ENCODE results near the gene RINT1.
"Not testable (repeated sequence)": the region's sequence is repeated elsewhere in the genome, so short reads cannot be mapped to it uniquely, and the experiment has no call there.

The RINT1 gene

DNA sequence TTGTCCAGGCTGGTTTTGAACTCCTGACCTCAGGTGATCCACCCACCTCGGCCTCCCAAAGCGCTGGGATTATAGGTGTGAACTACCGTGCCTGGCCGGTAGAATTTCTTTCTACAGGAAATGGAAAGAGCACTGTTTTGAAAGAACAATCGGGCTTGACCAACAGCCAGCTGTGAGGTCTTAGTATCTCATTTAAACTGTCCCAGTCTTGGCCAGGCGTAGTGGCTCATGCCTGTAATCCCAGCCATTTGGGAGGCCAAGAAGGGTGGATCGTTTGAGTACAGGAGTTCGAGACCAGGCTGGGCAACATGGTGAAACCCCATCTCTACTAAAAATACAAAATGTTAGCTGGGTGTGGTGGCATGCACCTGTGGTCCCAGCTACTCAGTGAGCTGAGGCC lies 67.1 kb downstream of the RINT1 start:
- not testable (repeated sequence) for H3K4me1 Mint-ChIP-seq, DNase-seq, H3K9me3 Mint-ChIP-seq, H3K4me3 Mint-ChIP-seq, H3K27ac Mint-ChIP-seq, H3K36me3 Mint-ChIP-seq
- H3K27me3 Mint-ChIP-seq, result peaks cover 47% of the 10 kb centered on the region
- CTCF ChIA-PET, result interaction anchor here (1.3 to 1.6 kb wide), 2 partner anchors 10 kb away, joined by 4 to 5 read pairs; no protein-coding TSS in a partner anchor

DNA sequence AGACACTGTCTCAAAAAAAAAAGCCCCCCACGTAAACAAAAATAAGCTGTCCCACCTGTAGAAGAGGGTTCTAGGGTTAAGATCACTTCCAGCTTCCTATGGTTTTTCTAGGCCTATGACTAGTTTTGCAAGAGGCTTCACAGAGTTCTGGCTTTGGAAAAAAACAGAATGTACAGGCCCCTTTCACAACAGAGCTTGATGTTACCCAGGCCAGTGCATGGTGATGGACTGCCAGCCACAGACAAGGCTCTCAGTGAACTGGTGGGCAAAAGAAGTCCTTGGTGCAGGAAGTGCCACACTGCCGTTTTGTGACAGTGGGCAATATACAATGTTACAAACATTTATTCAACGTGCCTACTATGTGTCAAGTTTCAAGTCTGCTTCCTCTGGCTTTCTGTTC lies 67.5 kb downstream of the RINT1 start:
- CTCF ChIA-PET, result interaction anchor here (1.3 kb wide), 1 partner anchor 10 kb away, joined by 4 read pairs; no protein-coding TSS in a partner anchor
- Mint-ChIP-seq H3K36me3 (no peaks in the 10 kb centered on the region), H3K9me3 (no peaks in the 10 kb centered on the region), H3K4me3 (no peak overlapping the region), H3K27me3 (peaks cover 47% of the 10 kb centered on the region), H3K27ac (no peak overlapping the region), H3K4me1 (no peaks in the 10 kb centered on the region)
- DNase-seq, result no peak

DNA sequence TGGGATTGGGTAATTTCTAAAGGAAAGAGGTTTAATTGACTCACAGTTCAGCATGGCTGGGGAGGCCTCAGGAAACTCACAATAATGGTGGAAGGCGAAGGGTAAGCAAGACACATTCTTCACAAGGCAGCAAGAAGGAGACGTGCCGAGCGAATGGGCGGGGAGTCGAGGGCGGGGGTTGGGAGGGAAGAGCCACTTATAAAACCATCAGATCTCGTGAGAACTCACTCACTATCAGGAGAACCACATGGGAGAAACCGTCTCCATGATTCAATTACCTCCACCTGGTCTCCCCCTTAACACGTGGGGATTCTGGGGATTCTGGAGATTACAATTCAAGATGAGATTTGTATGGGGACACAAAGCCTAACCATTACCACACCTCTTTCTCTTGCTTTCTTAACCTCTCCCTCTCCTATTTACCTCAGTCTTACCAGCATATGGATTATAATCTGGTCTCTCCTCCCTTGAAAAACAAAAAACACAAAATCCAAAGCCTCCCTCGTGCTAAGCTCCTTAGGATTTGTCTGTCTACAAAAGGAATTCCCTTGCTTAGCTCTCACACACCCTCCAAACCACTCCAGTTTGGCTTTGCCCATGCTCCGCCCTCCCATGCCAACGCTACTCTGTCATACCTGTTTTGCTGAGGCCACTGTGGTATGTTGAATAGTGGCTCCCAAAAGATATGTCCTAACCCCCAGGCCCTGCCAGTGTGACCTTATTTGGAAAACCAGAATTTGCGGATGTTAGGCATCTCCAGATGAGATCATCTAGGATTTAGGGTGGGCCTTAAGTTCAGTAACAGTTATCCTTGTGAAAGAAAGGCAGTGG lies 68.9 kb downstream of the RINT1 start:
- Mint-ChIP-seq H3K27me3 (peaks cover 47% of the 10 kb centered on the region), H3K4me3 (no peak overlapping the region), H3K27ac (no peak overlapping the region), H3K4me1 (no peaks in the 10 kb centered on the region), H3K9me3 (no peaks in the 10 kb centered on the region), H3K36me3 (no peaks in the 10 kb centered on the region)
- CTCF ChIA-PET, result no interaction called here
- DNase-seq, result no peak

DNA sequence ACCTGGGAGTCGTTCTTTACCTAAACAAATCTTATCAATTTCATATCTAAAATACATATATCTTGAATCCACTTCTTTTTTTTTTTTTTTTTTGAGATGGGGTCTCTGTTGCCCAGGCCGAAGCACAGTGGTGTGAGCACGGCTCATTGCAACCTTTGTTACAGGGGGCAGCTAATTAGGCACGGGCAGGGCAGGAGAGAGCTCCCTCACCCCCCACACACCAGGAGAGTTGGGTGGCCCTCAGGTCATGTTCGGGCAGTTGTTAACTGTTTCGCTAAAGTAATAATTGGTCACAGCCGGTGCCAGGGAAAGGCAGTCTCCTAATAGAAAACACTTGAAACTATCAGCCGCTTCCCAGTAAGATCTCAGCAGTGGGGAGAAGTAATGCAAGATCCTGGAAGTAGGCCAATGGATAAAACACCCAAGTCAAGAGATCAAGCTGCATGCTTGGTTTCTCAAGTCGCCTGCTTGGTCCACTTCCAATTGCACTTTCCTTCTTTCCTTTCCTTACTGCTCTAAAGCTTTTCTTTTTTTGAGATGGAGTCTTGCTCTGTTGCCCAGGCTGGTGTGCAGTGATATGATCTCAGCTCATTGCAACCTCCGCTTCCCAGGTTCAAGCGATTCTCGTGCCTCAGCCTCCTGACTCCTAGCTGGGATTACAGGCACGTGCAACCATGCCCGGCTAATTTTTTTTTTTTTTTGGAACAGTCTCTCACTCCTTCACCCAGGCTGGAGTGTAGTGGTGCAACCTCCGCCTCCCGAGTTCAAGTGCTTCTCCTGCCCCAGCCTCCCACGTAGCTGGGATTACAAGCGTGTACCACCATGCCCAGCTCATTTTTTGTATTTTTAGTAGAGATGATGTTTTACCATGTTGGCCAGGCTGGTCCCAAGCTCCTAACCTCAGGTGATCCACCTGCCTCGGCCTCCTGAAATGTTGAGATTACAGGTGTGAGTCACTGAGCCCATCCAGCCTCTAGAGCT lies 70.6 kb downstream of the RINT1 start:
- H3K27ac Mint-ChIP-seq, result no peak overlapping the region
- H3K27me3 Mint-ChIP-seq, result peaks cover 34% of the 10 kb centered on the region
- no peaks in the 10 kb centered on the region for H3K36me3 Mint-ChIP-seq
- no peak overlapping the region for H3K4me3 Mint-ChIP-seq
- no peak for DNase-seq
- H3K9me3 Mint-ChIP-seq, result no peaks in the 10 kb centered on the region
- CTCF ChIA-PET, result interaction anchor here (0.8 to 1.8 kb wide), 4 partner anchors 9 to 406 kb away, joined by 3 to 5 read pairs (median 4); no protein-coding TSS in a partner anchor
- no peaks in the 10 kb centered on the region for H3K4me1 Mint-ChIP-seq

DNA sequence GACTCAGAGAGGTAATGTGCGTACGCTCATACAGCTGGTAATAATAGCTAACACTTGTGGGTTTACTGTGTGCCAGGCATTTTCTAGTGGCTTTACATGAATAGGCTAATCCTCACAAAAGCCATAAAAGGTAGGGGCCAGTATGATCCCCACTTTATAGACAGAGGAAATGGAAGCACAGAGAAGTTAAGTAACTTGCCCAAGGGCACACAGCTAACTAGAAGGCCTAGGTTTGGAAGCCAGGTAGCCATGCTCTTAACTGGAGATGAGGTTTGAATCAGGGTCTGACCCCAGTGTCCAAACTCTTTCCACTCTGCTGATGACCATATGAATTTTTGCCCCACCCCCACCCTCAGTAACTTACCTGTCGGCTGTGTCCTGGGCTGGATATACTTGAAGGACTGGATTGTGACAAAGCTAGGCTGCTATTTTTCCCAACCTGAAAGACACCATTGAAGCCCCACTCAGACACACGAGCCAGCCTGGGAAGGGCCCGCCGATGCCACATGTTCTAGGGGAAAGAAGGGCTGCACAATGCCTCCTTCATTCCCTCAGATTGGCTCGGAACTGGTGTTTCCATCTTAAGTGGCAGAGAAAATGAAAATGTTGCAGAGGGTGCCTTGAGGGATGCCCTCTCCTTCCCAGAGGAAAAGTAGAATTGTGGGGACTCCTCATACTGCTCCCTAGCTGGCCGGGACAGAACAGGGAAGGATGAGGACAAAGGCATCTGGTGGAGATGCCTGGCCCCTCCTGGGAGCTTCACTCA lies 78.3 kb downstream of the RINT1 start:
- Mint-ChIP-seq H3K36me3 (peaks cover 9% of the 10 kb centered on the region), H3K4me3 (no peak overlapping the region), H3K27ac (no peak overlapping the region), H3K27me3 (no peaks in the 10 kb centered on the region), H3K4me1 (no peaks in the 10 kb centered on the region), H3K9me3 (no peaks in the 10 kb centered on the region)
- CTCF ChIA-PET, result no interaction called here
- no peak for DNase-seq

DNA sequence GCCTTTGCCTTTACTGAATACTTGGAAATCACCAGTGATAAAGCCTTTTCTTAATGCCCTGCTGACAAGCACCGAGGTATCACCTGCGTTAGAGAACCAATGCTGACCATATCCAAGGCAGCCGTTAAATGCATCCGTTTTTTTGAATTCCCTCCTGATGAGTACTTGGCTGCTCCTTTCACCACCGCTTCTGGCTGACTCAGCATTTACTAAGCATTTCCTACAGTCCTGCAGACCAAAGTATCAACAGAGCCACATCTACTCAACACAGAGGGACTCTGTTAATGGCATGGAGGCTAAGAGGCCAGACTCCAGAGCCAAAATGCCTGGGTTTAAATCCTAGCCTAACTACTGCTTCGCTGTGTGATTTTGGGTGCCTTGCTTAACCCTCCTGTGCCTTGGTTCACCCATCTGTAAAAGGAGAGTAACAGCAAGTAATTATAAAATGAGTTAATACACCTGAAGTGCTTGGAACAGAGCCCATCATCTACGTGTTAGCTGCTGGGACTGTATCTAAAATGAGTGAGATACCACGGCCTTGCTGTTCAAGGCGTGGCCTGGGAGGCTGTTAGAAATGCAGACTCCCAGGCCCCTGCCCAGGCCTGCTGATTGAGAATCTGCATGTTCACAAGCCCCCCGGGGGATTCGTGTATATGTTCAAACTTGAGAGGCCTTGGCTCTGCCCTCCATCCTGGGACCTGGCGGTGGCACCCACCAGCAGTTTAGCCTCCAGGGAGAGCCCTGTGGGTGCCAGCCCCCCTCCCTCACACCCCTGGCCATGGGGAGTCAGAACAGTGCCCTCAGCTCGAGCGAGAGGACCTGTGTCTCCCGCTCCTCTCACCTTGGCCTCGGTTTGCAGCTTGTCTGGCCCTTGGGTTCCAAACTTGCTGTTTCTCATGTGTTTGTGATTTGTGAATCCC lies 80.1 kb downstream of the RINT1 start:
- H3K36me3 Mint-ChIP-seq, result peaks cover 9% of the 10 kb centered on the region
- H3K9me3 Mint-ChIP-seq, result no peaks in the 10 kb centered on the region
- H3K4me1 Mint-ChIP-seq, result no peaks in the 10 kb centered on the region
- no peaks in the 10 kb centered on the region for H3K27me3 Mint-ChIP-seq
- no peak overlapping the region for H3K27ac Mint-ChIP-seq
- CTCF ChIA-PET, result no interaction called here
- no peak for DNase-seq
- no peak overlapping the region for H3K4me3 Mint-ChIP-seq

DNA sequence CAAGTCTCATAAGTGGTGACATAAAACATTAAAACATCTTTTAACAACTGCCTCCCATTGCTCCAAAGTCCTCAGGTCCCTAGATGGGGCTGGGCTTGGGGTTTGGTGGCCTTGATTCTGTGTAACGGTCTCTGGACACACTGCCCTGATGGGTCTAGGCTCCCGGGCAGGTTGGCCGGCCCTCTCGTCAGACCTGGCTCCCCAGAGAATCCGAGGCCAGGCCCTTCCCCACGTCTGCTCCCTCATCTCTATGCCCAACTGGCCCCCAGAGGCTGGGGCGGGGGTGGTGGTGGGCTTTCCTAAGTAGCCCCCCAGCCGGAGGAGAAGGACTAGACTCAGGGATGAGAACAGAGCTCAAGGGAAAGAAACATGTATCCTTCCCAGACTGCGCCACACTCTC lies 80.8 kb downstream of the RINT1 start:
- H3K27ac Mint-ChIP-seq, result no peak overlapping the region
- no peaks in the 10 kb centered on the region for H3K9me3 Mint-ChIP-seq
- H3K4me1 Mint-ChIP-seq, result no peaks in the 10 kb centered on the region
- CTCF ChIA-PET, result no interaction called here
- H3K27me3 Mint-ChIP-seq, result no peaks in the 10 kb centered on the region
- H3K4me3 Mint-ChIP-seq, result no peak overlapping the region
- H3K36me3 Mint-ChIP-seq, result peaks cover 10% of the 10 kb centered on the region
- DNase-seq, result no peak

DNA sequence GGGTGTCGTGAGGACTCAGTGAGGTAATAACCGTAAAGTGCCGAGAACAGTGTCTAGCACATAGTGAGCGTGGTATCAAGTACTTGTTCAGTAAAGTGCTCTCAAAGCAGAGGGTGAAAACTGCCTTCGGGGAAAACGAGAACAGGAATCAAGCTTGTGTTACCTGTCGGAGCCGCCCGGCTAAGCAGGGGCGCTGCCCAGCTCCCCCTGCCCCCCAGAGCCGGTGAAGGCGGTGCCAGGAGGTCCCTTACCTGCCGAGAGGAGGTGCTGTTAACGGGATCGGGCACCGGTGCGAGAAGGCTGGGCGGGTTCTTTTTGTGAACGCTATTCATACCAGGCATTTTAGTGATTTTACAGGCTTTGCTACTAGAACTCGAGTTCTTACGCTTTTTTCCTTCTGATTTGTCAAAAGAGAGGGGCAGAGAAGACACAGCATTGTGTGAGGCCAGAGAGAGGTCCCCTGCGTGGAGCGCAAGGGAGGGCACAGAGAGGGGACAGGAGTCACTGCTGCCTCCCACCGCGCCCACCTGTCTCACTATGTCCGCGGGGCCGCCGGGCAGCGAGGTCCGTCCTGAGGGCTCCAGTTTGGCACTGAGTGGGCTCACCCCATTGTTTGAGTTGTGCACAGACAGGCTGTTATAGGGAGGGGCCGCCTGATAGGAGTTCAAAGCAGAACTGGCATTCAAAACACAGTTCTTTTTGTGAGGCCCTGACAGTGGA lies 81.8 kb downstream of the RINT1 start:
- Mint-ChIP-seq H3K4me3 (no peak overlapping the region), H3K9me3 (no peaks in the 10 kb centered on the region), H3K27ac (no peak overlapping the region), H3K4me1 (no peaks in the 10 kb centered on the region), H3K36me3 (peaks cover 14% of the 10 kb centered on the region), H3K27me3 (no peaks in the 10 kb centered on the region)
- DNase-seq, result no peak
- CTCF ChIA-PET, result no interaction called here

DNA sequence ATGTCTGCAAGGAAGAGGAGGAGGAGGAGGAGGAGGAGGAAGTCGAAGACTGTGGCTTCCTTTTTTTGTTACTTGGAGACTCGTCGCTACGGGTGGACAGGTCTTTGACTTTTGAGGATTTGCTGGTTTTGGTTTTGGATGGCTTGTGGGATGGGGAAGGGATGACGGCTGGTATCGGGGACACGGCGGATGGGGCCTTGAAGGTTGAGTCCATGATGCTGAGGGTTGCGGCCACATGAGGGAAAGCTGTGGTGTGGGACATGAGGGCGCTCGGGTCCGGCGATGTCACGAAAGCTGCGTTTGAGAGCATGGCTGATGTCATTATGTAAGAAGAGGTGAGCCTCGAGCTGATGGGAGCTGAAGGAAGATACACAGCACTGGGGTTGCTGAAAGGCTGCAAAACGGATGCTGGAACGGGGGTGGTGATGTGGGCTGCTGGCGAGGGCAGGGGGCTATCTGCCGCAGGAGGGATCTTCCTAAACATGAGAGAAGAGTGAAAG lies 82.4 kb downstream of the RINT1 start:
- CTCF ChIA-PET, result no interaction called here
- Mint-ChIP-seq H3K9me3 (no peaks in the 10 kb centered on the region), H3K4me1 (no peaks in the 10 kb centered on the region), H3K36me3 (peaks cover 16% of the 10 kb centered on the region), H3K4me3 (no peak overlapping the region), H3K27ac (no peak overlapping the region), H3K27me3 (no peaks in the 10 kb centered on the region)
- no peak for DNase-seq
